ENCODE results near the gene TMEM209.

- TF ChIP-seq, protein P1, sequence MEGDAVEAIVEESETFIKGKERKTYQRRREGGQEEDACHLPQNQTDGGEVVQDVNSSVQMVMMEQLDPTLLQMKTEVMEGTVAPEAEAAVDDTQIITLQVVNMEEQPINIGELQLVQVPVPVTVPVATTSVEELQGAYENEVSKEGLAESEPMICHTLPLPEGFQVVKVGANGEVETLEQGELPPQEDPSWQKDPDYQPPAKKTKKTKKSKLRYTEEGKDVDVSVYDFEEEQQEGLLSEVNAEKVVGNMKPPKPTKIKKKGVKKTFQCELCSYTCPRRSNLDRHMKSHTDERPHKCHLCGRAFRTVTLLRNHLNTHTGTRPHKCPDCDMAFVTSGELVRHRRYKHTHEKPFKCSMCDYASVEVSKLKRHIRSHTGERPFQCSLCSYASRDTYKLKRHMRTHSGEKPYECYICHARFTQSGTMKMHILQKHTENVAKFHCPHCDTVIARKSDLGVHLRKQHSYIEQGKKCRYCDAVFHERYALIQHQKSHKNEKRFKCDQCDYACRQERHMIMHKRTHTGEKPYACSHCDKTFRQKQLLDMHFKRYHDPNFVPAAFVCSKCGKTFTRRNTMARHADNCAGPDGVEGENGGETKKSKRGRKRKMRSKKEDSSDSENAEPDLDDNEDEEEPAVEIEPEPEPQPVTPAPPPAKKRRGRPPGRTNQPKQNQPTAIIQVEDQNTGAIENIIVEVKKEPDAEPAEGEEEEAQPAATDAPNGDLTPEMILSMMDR (IDR thresholded peaks at IDR 0.05; ENCODE audit: insufficient read depth, low read length): no peak
- TF ChIP-seq GABPA (IDR thresholded peaks at IDR 0.05; ENCODE audit: low read depth): no peak
- TF ChIP-seq POLR2AphosphoS5 (IDR thresholded peaks at IDR 0.05; ENCODE audit: low read depth): no peak
- TF ChIP-seq SPI1 (IDR thresholded peaks at IDR 0.05; ENCODE audit: borderline replicate concordance, low read depth): no peak
Observed at GRCh38 chr7:130207033-130207432, 1.8 kb upstream of the TMEM209 start.

All from HL-60 (cell line).